Right atrium auricular region (tissue), 2 donors: ENCODE results near the gene CPED1. TPM values are rescaled to one million over a fixed set of nuclear protein-coding genes. Genes with fewer than 3 reads are reported as not detected.

ENCODE experiments used
- DNase-seq: peaks from one replicate; pipeline ENCODE4 v3.0.0-alpha.2; 2019; ENCODE audit warnings: low spot score
- H3K27ac ChIP-seq, 2 donors: fragments of 200-600 bp; sonication (generic); 1 replicate in 1 of 2; 2 replicates in 1 of 2; pipeline ENCODE4 v1.5.1; 2016 to 2019
- H3K27me3 ChIP-seq, 2 donors: fragments of 200-600 bp; sonication (generic); one replicate each; pipeline versions ENCODE4 v1.5.1 to v1.6.0; 2017 to 2019
- H3K36me3 ChIP-seq: fragments of 200-600 bp; sonication (generic); one replicate; pipeline ENCODE4 v1.5.1; 2016
- H3K4me1 ChIP-seq, 2 donors: fragments of 200-600 bp; sonication (generic); one replicate each; pipeline versions ENCODE4 v1.5.1 to v1.6.0; 2017 to 2019
- H3K4me3 ChIP-seq, 2 donors: fragments of 200-600 bp; sonication (generic); 1 replicate in 1 of 2; 2 replicates in 1 of 2; pipeline ENCODE4 v1.5.1; 2017 to 2019; ENCODE audit warnings: mild to moderate bottlenecking in 1 of 2, moderate library complexity in 1 of 2
- H3K9me3 ChIP-seq, 2 donors: fragments of 200-600 bp; sonication (generic); one replicate each; pipeline ENCODE4 v1.5.1; 2019
- CTCF ChIP-seq, 2 donors: fragments of 200-600 bp; sonication (generic); IDR thresholded peaks; one replicate each; pipeline ENCODE4 v1.5.1; 2019; ENCODE audit warnings: antibody characterized with exemption in 2 of 2
- total RNA-seq, 2 donors: library from RNA; depleted of rRNA; stranded (reverse); fragments of >200 nt; gene quantifications; one replicate each; pipeline ENCODE4 v1.1.0, GENCODE V29; 2016

Gene CPED1
- total RNA-seq, 2 donors from 2014 or later, result 13.8 to 19.0 TPM

GRCh38 chr7:121275204-121275603 is 286.7 kb downstream of the CPED1 start:
- no peaks in the 10 kb centered on the region for H3K27me3 ChIP-seq
- DNase-seq, result no peak
- H3K4me1 ChIP-seq, result no peaks in the 10 kb centered on the region
- H3K27ac ChIP-seq, result no peak overlapping the region
- no peaks in the 10 kb centered on the region for H3K9me3 ChIP-seq
- peaks cover 2% of the 10 kb centered on the region for H3K36me3 ChIP-seq
- TF ChIP-seq CTCF (IDR thresholded peaks at IDR 0.05), result no peak
- H3K4me3 ChIP-seq, result no peak overlapping the region

GRCh38 chr7:121276313-121276712 is 287.8 kb downstream of the CPED1 start:
- no peak for DNase-seq
- H3K9me3 ChIP-seq, result no peaks in the 10 kb centered on the region
- no peak for TF ChIP-seq CTCF (IDR thresholded peaks at IDR 0.05)
- no peak overlapping the region for H3K4me3 ChIP-seq
- H3K27me3 ChIP-seq, result no peaks in the 10 kb centered on the region
- peaks cover 11% of the 10 kb centered on the region for H3K36me3 ChIP-seq
- H3K4me1 ChIP-seq, result no peaks in the 10 kb centered on the region
- H3K27ac ChIP-seq, result no peak overlapping the region

GRCh38 chr7:121278120-121279021 is 289.9 kb downstream of the CPED1 start:
- H3K27ac ChIP-seq, result no peak overlapping the region
- H3K9me3 ChIP-seq, result no peaks in the 10 kb centered on the region
- peaks cover 12% of the 10 kb centered on the region for H3K36me3 ChIP-seq
- no peaks in the 10 kb centered on the region for H3K4me1 ChIP-seq
- DNase-seq, result no peak
- no peak overlapping the region for H3K4me3 ChIP-seq
- no peak for TF ChIP-seq CTCF (IDR thresholded peaks at IDR 0.05)
- no peaks in the 10 kb centered on the region for H3K27me3 ChIP-seq

GRCh38 chr7:121279060-121279620 is 290.6 kb downstream of the CPED1 start:
- TF ChIP-seq CTCF (IDR thresholded peaks at IDR 0.05), result no peak
- Histone ChIP-seq H3K36me3 (peaks cover 17% of the 10 kb centered on the region), H3K4me3 (no peak overlapping the region), H3K4me1 (no peaks in the 10 kb centered on the region), H3K9me3 (no peaks in the 10 kb centered on the region), H3K27ac (no peak overlapping the region), H3K27me3 (no peaks in the 10 kb centered on the region)
- DNase-seq, result no peak

- H3K36me3 ChIP-seq, result peaks cover 17% of the 10 kb centered on the region
- no peak for DNase-seq
- H3K27ac ChIP-seq, result no peak overlapping the region
- H3K4me3 ChIP-seq, result no peak overlapping the region
- no peaks in the 10 kb centered on the region for H3K4me1 ChIP-seq
- no peak for TF ChIP-seq CTCF (IDR thresholded peaks at IDR 0.05)
- no peaks in the 10 kb centered on the region for H3K27me3 ChIP-seq
- no peaks in the 10 kb centered on the region for H3K9me3 ChIP-seq
Observed at GRCh38 chr7:121279822-121280221, 291.3 kb downstream of the CPED1 start.
